ENCODE measurements around the gene UNC45A. TPM values are rescaled to one million over a fixed set of nuclear protein-coding genes. Genes with fewer than 3 reads are reported as not detected.
"Not testable (repeated sequence)": the region's sequence is repeated elsewhere in the genome, so short reads cannot be mapped to it uniquely, and the experiment has no call there.

The UNC45A gene
- total RNA-seq, 2 experiments from 2014 or later, result 62.7 to 65.5 TPM

DNA sequence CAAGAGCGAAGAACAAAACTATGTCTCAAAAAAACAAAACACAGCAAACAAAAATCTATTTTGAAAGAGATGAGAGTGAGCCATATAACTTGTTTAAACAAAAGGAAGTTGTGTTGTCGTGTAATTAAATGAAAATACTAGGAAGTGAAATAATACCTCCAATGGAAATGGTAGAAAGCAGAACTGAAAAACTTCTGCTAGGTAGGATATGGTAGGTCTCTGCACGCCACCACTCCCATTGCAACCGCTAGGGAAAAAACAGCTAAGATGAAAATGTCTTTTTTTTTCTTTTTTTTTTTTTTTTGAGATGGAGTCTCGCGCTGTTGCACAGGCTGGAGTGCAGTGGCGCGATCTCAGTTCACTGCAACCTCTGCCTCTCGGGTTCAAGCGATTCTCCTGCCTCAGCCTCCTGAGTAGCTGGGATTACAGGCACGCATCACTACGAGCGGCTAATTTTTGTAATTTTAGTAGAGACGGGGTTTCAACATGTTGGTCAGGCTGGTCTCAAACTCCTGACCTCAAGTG, 37.9 kb upstream of the UNC45A start:
- not testable (repeated sequence) for DNase-seq, H3K4me3 Mint-ChIP-seq, H3K9me3 Mint-ChIP-seq, H3K36me3 Mint-ChIP-seq, H3K27ac Mint-ChIP-seq, H3K27me3 Mint-ChIP-seq
- H3K4me1 Mint-ChIP-seq, result peaks cover 13% of the 10 kb centered on the region

DNA sequence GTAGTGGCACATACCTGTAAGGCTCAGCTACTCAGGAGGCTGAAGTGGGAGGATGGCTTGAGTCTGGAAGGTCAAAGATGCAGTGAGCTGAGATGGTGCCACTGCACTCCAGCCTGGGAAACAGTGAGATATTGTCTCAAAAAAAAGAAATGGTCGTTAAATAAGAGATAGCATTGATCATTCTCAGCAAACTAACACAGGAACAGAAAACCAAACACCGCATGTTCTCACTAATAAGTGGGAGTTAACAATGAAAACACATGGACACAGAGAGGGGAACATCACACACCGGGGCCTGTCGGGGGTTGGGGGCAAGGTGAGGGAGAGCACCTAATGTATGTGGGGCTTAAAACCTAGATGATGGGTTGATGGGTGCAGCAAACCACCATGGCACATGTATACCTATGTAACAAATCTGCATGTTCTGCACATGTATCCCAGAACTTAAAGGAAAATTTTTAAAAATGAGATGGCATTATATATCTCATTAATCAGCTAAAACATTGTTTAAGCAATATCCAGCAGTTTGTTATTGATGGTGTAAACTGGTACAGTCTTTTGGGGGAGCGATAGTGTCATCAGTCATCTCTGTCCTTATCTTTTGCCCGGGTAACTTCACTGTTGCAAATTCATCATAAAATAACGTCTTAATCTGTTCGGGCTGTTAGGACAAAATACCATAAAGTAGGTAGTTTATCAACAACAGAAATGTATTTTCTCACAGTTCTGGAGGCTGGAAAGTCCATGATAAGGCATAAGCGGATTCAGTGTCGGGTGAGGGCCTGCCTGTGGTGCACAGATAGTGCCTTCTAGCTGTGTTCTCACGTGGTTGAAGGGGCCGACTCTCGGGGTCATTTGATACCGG, 33.7 kb upstream of the UNC45A start:
- Mint-ChIP-seq H3K36me3 (peaks cover 16% of the 10 kb centered on the region), H3K4me1 (peaks cover 19% of the 10 kb centered on the region), H3K9me3 (no peaks in the 10 kb centered on the region), H3K27me3 (no peaks in the 10 kb centered on the region), H3K4me3 (peak overlapping the region; percentile 82), H3K27ac (peak overlapping the region; percentile 89)
- no peak for DNase-seq

DNA sequence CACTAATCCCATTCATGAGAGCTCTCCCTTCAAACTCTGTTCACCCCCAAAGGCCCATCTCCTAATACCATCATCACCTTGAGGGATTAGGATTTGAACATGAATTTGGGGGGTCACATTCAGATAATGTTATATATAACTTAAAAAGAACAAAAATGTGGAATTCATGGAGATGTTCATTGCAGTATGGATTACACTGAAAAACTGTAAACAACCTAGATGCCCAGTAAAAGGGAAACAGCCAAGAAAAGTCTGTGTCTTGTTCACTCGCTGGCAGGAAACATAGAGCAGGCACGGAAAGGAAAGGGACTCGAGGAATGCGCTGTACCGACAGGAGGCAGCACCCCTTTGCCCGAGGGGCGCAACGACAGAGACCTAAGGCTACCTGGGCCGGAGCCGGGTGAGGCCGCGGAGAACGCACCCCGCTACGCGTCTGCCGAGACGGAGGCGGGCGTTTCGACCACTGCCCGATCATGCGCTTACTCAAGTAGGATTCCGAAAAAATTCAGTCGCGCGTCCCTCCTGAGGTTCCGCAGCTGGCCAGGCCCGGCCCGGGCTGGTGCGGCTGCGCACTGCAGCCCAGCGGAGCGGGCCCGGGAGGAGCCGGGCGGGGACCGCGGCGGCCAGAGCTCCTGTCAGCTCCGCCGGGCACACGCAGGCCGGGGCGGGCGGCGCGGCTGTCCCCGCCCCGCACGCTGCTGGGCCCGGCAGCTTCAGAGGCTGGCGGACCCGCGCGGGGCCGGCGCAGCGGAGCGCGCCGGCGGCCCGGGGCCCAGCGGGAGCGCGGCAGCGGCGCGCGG, 32.8 kb upstream of the UNC45A start:
- H3K4me3 Mint-ChIP-seq, result peak overlapping the region; percentile 82
- peak; percentile 81 for DNase-seq
- peak overlapping the region; percentile 89 for H3K27ac Mint-ChIP-seq

DNA sequence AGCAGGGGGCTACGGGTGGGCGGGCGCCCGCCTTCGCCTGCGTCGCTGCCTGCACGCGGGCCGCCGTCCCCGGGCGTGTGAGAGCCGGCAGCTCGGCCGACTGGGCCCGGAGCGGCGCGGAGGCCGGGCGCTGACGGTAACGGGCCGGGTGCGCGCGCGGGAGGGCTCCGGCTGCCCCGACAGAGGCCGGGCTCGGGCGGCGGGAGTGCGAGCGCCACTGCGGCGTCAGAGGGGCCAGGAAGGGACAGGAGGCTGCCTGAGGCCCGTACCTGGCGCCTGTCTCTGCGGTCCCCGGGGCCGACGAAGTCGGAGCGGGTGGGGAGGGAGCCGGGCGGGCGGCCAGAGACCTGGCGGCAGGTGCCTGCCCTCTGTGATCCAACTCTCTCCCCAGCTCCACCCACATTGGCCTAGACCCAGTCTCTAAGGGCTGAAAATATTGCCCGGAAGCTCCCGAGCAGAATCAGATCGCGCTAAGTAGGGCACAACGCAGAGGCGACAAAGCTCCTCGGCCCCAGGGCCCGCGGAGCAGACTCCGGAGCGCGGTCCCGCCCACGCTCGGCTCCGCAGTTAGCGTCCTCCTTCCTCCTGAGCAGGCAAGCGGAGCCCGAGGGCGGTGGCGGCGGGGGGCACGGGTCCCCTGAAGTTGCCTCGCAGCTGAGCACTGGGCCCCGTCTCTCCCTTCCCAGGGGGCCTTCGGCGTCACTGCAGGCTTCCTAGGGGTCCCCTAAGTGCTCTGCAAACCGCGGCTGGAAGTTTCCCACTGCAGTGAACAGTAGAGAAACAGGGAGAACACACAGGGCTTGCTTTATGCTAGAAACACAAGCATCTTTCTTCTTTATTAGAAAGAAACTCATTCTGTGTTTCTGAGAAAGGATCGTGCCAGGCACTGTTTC, 32.0 kb upstream of the UNC45A start, which contains the start of gene MAN2A2:
Gene MAN2A2 (plus strand): TSS at position 463 of the 893 bp plus-strand sequence. CDS start 906 bp downstream, outside the sequence.
- H3K36me3 Mint-ChIP-seq, result peaks cover 26% of the 10 kb centered on the region
- H3K27ac Mint-ChIP-seq, result peak within 1 kb of the TSS; percentile 89
- no peaks in the 10 kb centered on the region for H3K27me3 Mint-ChIP-seq

More for the DNA sequence above, 32.8 kb upstream of the UNC45A start:
- Mint-ChIP-seq H3K36me3 (peaks cover 22% of the 10 kb centered on the region), H3K4me1 (peaks cover 19% of the 10 kb centered on the region), H3K27me3 (no peaks in the 10 kb centered on the region), H3K9me3 (no peaks in the 10 kb centered on the region)

GRCh38 chr15:90903733-90904536, 31.1 kb upstream of the UNC45A start:
- peaks cover 29% of the 10 kb centered on the region for H3K36me3 Mint-ChIP-seq
- H3K27me3 Mint-ChIP-seq, result no peaks in the 10 kb centered on the region
- peaks cover 19% of the 10 kb centered on the region for H3K4me1 Mint-ChIP-seq
- no peaks in the 10 kb centered on the region for H3K9me3 Mint-ChIP-seq
- H3K27ac Mint-ChIP-seq, result peak overlapping the region; percentile 86
- DNase-seq, result no peak
- peak overlapping the region; percentile 87 for H3K4me3 Mint-ChIP-seq

More for the DNA sequence above, 32.0 kb upstream of the UNC45A start, which contains the start of gene MAN2A2:
- Mint-ChIP-seq H3K4me3 (peak within 1 kb of the TSS; percentile 87), H3K4me1 (peaks cover 19% of the 10 kb centered on the region), H3K9me3 (no peaks in the 10 kb centered on the region)
- peak; percentile 87 for DNase-seq

- H3K27ac Mint-ChIP-seq, result no peak overlapping the region
- no peaks in the 10 kb centered on the region for H3K27me3 Mint-ChIP-seq
- peaks cover 29% of the 10 kb centered on the region for H3K36me3 Mint-ChIP-seq
- peak overlapping the region; percentile 18 for H3K4me3 Mint-ChIP-seq
- peaks cover 19% of the 10 kb centered on the region for H3K4me1 Mint-ChIP-seq
- no peak for DNase-seq
- H3K9me3 Mint-ChIP-seq, result no peaks in the 10 kb centered on the region
These were observed 30.3 kb upstream of the UNC45A start for GRCh38 chr15:90904746-90905145.

DNA sequence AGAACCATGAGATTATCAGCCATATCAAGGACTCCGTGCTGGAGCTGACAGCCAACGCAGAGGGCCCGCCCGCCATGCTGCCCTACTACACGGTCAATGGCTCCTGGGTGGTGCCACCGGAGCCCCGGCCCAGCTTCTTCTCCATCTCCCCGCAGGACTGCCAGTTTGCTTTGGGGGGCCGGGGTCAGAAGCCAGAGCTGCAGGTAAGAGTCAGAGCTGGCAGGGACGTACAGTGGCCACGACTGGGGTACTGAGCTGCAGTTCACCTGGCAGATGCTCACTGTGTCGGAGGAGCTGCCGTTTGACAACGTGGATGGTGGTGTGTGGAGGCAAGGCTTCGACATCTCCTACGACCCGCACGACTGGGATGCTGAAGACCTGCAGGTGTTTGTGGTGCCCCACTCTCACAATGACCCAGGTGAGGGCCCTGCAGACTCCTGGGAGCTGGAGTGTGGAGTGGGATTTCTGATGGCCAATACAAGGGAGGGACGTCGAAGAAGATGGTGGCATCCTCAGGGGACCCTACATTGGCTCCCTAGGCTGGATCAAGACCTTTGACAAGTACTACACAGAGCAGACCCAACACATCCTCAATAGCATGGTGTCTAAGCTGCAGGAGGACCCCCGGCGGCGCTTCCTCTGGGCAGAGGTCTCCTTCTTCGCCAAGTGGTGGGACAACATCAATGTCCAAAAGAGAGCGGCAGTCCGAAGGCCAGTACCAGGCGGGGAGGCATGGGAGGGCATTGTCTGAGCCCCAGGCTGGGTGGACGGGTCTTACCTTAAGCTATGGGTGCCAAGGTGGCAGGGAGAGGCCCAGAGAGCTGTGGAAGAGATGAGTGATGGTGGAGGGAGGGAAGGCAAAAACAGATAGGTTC, 29.5 kb upstream of the UNC45A start:
- H3K4me3 Mint-ChIP-seq, result no peak overlapping the region
- peaks cover 17% of the 10 kb centered on the region for H3K4me1 Mint-ChIP-seq
- H3K27ac Mint-ChIP-seq, result no peak overlapping the region
- peaks cover 29% of the 10 kb centered on the region for H3K36me3 Mint-ChIP-seq
- H3K9me3 Mint-ChIP-seq, result no peaks in the 10 kb centered on the region
- no peak for DNase-seq
- H3K27me3 Mint-ChIP-seq, result no peaks in the 10 kb centered on the region

DNA sequence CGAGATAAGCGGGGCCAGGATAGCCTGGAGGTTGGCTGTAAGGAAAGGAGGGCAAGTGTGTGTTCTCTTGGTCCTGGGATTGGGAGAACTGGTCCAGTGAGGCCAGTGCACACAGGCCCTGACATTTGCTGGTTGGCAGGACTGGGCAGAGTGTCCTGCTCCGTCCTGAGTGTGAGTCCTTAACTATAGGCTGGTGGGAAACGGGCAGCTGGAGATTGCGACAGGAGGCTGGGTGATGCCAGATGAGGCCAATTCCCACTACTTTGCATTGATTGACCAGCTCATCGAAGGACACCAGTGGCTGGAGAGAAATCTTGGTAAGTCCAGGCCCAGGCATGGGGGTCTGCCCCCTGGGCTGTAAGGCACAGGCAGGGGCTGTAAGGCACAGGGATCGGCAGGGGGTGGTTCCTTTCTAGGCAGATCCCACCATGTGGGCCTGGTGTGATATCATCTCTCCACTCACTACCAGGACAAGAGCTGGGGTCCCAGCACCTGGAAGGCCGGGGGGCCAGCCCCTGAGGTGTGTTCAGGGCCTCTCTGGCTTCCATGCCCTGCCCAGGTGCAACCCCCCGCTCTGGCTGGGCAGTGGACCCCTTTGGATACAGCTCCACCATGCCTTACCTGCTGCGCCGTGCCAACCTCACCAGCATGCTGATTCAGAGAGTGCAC, 28.8 kb upstream of the UNC45A start:
- Mint-ChIP-seq H3K27me3 (no peaks in the 10 kb centered on the region), H3K9me3 (no peaks in the 10 kb centered on the region), H3K27ac (no peak overlapping the region), H3K4me1 (peaks cover 15% of the 10 kb centered on the region), H3K36me3 (peaks cover 29% of the 10 kb centered on the region), H3K4me3 (no peak overlapping the region)
- no peak for DNase-seq

DNA sequence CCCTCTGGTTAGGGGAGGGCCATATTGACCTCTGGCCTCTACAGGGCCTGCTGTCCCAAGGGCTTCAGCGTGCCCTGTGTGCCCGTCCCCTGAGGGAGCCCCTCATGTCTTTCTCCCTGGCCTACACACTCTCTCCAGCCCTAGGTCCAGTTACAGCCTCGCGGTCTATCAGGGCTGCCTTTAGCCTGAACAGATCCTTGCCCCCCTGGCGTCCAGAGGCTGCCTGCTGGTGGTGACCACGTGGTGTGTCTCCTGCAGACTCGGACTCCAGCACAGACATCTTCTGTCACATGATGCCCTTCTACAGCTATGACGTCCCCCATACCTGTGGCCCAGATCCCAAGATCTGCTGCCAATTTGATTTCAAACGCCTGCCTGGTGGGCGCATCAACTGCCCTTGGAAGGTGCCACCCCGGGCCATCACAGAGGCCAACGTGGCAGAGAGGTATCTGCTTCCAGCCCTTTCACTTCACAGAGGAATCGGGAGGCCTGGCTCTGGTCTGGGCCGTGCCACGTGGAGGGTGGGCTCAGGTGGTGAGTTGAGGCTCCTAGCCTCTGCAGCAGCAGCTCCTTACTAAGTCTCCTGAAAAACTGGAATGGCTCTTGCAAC, 27.9 kb upstream of the UNC45A start:
- no peaks in the 10 kb centered on the region for H3K27me3 Mint-ChIP-seq
- no peak for DNase-seq
- H3K4me1 Mint-ChIP-seq, result peaks cover 6% of the 10 kb centered on the region
- H3K4me3 Mint-ChIP-seq, result no peak overlapping the region
- H3K27ac Mint-ChIP-seq, result no peak overlapping the region
- no peaks in the 10 kb centered on the region for H3K9me3 Mint-ChIP-seq
- H3K36me3 Mint-ChIP-seq, result peaks cover 29% of the 10 kb centered on the region

DNA sequence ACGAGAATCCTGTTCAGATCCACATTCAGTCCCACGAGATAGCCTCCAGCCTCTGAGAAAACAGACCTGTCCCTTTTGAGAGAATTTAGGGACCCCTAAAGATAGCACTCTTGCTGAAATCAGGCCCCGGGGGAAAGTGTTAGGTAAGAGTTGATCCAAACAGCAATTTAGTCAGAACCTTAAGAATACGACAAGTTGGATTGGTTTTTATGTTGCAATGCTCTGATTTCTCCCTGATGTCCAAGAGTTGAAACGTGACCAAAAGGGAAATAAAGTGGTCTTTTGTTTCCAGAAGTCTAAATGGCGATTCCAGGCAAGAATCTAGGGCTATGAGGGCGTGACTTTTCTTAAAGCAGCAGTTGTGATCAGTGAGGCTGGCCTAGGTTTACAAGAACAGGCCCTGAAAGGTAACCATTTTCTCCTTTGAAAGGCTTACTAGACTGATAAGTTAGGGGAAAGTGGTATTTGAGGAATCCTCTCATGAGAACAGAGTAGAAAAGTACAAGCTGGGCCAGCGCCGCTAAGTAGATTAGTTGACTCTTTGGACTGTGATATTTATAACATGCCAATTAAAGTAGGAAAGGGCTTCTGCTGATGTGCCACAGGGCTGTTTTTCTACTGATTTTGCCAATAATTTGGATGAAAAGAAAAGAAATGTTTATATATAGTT, 27.1 kb upstream of the UNC45A start:
- peaks cover 29% of the 10 kb centered on the region for H3K36me3 Mint-ChIP-seq
- H3K27ac Mint-ChIP-seq, result no peak overlapping the region
- H3K4me3 Mint-ChIP-seq, result no peak overlapping the region
- peaks cover 6% of the 10 kb centered on the region for H3K4me1 Mint-ChIP-seq
- no peak for DNase-seq
- H3K9me3 Mint-ChIP-seq, result no peaks in the 10 kb centered on the region
- H3K27me3 Mint-ChIP-seq, result no peaks in the 10 kb centered on the region

- H3K27me3 Mint-ChIP-seq, H3K4me1 Mint-ChIP-seq: not testable (repeated sequence)
- H3K36me3 Mint-ChIP-seq, result peaks cover 29% of the 10 kb centered on the region
These were observed 25.6 kb upstream of the UNC45A start for GRCh38 chr15:90909449-90909848.

DNA sequence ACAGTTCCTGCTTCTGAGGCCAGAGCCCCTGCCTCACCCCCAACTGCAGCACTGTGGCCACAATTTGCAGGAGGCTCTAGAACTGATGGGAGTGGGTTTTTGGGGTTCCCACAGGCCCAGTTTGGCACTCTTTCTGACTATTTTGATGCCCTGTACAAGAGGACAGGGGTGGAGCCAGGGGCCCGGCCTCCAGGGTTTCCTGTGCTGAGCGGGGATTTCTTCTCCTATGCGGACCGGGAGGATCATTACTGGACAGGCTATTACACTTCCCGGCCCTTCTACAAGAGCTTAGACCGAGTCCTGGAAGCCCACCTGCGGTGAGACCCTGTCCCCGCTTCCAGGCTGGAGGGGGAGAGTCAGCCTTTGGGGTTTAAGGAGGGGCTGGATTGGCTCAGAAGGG, 25.1 kb upstream of the UNC45A start:
- no peaks in the 10 kb centered on the region for H3K9me3 Mint-ChIP-seq
- DNase-seq, result no peak
- H3K27me3 Mint-ChIP-seq, result no peaks in the 10 kb centered on the region
- H3K4me1 Mint-ChIP-seq, result no peaks in the 10 kb centered on the region
- H3K27ac Mint-ChIP-seq, result no peak overlapping the region
- peaks cover 27% of the 10 kb centered on the region for H3K36me3 Mint-ChIP-seq
- H3K4me3 Mint-ChIP-seq, result no peak overlapping the region

More at GRCh38 chr15:90909449-90909848, 25.6 kb upstream of the UNC45A start:
- not testable (repeated sequence) for H3K27ac Mint-ChIP-seq, H3K9me3 Mint-ChIP-seq, H3K4me3 Mint-ChIP-seq, DNase-seq
